HG03060 (cell line): ENCODE results near the gene EYA4.
"Not testable (repeated sequence)": the region's sequence is repeated elsewhere in the genome, so short reads cannot be mapped to it uniquely, and the experiment has no call there.

Source experiments
- ATAC-seq: cut with Tn5 transposase; IDR thresholded peaks from one replicate; pipeline ENCODE4 v1.9.1; 2021; ENCODE audit warnings: low read depth, moderate number of reproducible peaks; ENCODE audit not compliant: unreplicated experiment

EYA4 gene

DNA sequence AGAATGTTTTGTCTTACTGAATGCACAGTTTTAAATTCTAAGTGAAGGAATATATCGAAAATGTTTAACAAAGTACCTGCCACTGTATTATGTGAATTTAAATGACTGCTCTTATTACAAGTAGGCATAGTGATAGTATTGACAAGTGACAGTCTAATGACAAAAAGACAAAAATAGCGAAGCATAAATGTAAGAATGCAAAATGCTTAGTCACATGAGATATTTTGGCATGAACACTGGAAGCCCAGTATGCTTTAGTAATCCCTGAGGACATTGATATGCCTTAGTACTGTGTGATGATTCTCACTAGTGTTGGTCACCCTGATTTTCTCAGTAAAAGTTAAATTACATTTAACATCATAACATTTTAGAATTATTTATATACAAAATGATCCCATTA is 153.5 kb downstream of the EYA4 start:
- no peak for ATAC-seq

GRCh38 chr6:133396233-133396983 is 155.3 kb downstream of the EYA4 start:
- no peak for ATAC-seq

- no peak for ATAC-seq
Measured at GRCh38 chr6:133396984-133397348, 155.8 kb downstream of the EYA4 start.

DNA sequence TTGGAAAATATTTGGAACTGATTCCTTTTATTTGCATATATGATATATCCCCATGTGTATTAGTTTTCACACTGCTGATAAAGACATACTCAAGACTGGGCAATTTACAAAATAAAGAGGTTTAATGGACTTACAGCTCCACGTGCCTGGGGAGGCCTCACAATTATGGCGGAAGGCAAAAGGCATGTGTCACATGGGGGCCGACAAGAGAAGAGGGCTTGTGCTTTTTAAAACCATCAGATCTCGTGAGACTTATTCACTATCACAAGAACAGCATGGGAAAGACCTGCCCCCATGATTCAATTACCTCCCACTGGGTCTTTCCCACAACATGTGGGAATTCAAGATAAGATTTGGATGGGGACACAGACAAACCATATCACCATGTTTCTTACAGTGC is 156.4 kb downstream of the EYA4 start:
- ATAC-seq = not testable (repeated sequence)

- ATAC-seq = no peak
Measured at GRCh38 chr6:133399426-133399825, 158.3 kb downstream of the EYA4 start.

- ATAC-seq = no peak
Measured at GRCh38 chr6:133404151-133404550, 163.0 kb downstream of the EYA4 start.

- ATAC-seq = no peak
Measured at GRCh38 chr6:133404728-133405127, 163.6 kb downstream of the EYA4 start.

DNA sequence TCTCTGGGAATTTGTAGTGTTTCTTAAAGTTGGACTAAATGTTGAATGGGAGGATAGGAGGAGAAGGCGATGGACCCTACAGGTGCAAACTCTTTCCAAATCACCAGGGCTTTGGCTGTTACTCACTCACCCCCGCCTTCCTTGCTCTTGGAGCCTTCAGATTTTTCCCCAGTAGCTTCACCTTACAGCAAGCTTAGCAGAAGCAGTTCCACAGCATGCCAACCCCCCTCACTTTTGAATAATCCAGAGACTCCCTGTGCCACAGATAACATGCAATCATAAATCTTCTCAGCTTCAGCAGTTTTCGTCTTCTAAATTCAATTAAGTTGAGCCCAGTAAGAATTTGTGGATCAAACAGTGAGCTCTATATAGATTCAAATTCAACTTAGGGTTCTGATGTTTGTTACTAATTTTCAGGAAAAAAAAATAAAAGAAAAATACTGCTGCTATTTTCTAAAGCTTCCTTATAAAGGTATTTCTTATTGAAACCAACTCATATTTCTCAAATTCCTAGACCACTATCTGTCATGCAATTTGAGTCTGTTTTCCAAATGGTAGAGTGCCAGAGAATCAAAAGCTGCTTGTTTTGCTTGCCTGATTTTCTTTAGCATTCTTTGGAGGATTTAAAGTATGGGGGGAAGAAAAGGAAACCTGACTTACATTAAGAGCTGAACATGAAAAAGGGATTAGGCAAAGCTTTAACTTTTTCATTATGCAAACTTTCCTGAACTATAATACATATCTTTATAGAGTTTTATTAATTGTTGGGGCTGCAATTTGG is 166.4 kb downstream of the EYA4 start:
- ATAC-seq = no peak

DNA sequence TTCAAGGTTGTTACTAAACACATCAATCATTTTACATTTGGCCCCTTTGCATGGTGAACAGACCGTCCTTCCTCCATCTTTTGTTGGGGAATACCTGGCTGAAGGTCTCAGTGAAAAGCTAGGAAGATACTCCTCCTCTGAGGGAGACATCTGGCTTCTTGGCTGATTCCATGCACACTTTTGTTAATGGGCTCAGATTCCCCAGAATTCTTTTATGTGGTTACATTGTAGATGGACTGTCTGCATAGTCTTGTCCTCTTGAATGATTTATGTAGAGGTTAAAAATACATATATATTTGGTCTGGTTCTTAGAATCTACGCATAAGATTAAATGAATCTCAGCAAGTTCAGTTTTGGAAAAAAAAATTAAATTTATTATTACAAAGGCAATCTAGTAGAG is 167.0 kb downstream of the EYA4 start:
- ATAC-seq = no peak

DNA sequence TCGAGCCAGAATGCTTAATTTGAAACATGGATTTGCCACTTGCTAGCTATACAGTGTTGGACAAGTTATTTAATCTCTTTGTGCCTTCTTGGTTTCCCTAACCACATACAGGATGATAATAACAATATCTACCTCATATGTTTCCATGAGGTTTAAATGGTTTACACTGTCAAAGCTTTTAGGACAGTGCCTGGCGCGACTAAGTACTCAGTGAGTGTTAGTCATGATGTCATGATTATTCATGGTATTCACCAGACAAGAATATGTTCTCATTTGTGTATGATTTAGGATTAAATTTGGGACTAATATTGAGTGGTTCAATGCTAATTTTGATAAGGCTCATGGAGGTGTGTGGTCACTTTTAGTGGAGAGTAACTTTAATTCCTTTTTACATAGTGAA is 167.4 kb downstream of the EYA4 start:
- ATAC-seq = no peak

DNA sequence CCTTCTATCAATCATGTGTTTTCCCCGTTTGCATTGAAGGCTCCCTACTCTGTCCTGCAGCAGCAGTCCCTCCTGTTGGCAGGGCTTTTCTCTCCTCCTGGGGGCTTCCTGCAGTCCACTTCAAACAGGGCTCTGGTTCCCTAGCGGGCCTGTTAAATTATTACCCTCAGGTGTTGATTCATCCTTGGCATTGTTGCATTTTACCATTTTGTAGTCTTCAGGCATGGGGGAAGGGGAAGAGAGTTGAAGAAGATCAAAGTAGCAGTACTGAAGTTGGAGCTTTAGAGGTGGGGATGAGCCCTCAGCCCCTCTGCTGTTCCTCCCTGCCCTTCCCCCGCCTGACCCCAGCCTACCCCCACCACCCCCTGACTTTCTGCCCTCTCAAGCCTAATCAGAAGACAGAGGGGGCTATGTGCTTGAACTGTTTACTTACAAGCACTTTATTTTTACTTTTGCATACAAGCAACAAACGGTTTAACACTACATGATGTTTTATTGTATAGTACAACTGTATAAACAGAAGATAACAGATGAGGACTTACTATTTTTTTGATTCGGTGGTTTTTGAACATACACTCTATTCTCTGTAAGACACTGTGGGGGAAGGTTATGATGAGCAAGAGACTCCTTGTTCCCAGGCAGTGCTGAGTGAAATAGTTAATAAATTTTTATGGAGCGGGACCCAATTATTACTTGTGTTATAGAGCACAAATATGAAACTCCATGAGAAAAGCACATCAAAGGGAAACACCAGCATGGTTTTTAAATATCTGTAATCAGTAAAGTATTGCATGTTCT is 169.7 kb downstream of the EYA4 start:
- ATAC-seq = no peak

- ATAC-seq = no peak
Measured at GRCh38 chr6:133411757-133412156, 170.6 kb downstream of the EYA4 start.

GRCh38 chr6:133415262-133415661 is 174.1 kb downstream of the EYA4 start:
- no peak for ATAC-seq

- ATAC-seq = no peak
Measured at GRCh38 chr6:133418108-133418507, 177.0 kb downstream of the EYA4 start.

- no peak for ATAC-seq
Measured at GRCh38 chr6:133423242-133423641, 182.1 kb downstream of the EYA4 start.

DNA sequence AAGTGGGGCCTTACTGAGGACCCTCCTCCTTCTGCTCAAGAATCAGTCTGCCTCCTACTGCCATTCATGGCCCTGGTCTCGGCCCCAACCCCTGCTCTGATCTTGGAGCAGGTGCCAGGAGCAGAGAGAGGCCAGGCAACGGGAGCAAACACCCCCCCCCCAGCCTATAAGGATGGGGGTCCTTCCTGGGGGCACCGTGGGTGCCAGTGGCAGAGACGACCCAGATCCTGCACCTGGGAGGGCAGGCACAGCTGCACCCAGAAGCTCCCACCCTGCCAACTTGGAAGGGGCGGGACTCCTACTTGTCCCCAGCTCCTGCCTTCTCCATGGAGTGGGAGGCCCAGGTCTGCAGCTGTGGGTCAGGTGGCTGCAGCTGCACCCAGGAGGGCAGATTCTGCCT is 183.2 kb downstream of the EYA4 start:
- ATAC-seq = no peak

- no peak for ATAC-seq
Measured at GRCh38 chr6:133426038-133426437, 184.9 kb downstream of the EYA4 start.

GRCh38 chr6:133428295-133428694 is 187.1 kb downstream of the EYA4 start:
- ATAC-seq = no peak

DNA sequence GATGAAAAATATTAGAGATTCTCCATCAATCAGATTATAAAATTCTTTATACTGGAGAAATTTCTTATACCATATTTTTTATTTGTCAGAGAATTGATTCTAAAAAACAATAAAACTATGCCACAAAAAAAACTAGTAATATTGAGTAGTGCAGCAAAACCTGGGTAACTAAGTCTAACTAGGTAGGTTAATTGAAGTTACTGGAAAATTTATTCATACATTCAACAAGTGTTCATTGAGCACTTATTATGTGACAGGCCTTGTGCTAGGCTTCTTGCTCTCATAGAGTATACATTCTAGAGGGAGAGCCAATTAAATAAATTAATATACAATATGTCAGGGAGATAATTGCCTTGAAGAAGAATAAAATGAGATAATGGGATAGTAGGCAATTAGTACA is 189.4 kb downstream of the EYA4 start:
- no peak for ATAC-seq

- ATAC-seq = no peak
Measured at GRCh38 chr6:133431031-133431430, 189.9 kb downstream of the EYA4 start.
